H1 (cell line): Measurements from ENCODE around the gene IFNA14. TPM values are rescaled to one million over a fixed set of nuclear protein-coding genes. Genes with fewer than 3 reads are reported as not detected.

Source experiments
- CTCF ChIA-PET: fragments of 300-600 bp; sonication (Branson Sonifier 250); formaldehyde crosslinking; loops from one replicate; lab custom pipeline; 2021; ENCODE audit not compliant: partially characterized antibody; lab: Charles Lee
- POLR2A ChIA-PET: fragments of 300-600 bp; sonication (Branson Sonifier 250); formaldehyde crosslinking; loops from one replicate; lab custom pipeline; 2021; ENCODE audit warnings: inconsistent platforms; ENCODE audit not compliant: partially characterized antibody; lab: Charles Lee
- DNase-seq, 2 experiments: peaks; one replicate each; pipeline versions ENCODE4 v3.0.0 to v3.0.0-alpha.2; 2010 to 2022; ENCODE audit warnings: low spot score in 2 of 2, low read depth in 1 of 2, mixed read lengths in 1 of 2
- FAIRE-seq: peaks from 2 replicates; lab custom pipeline; 2011; peaks lifted over from hg19 to GRCh38; lab: Jason Lieb, UNC
- H2AFZ ChIP-seq: 2 replicates; pipeline ENCODE4 v1.8.1; 2012; ENCODE audit warnings: low read length, inconsistent platforms
- H2AK5ac ChIP-seq: 2 replicates; pipeline ENCODE4 v1.6.1; 2013; ENCODE audit warnings: low read depth, low read length
- H2BK120ac ChIP-seq: replicated peaks from 2 replicates; pipeline ENCODE3; 2013; ENCODE audit warnings: low read depth, low read length, inconsistent platforms
- H2BK12ac ChIP-seq: 2 replicates; pipeline ENCODE4 v1.6.1; 2013; ENCODE audit warnings: low read depth, low read length
- H2BK15ac ChIP-seq: 2 replicates; pipeline ENCODE4 v1.6.1; 2013; ENCODE audit warnings: low read length
- H2BK20ac ChIP-seq: 2 replicates; pipeline ENCODE4 v1.6.1; 2013; ENCODE audit warnings: low read length
- H2BK5ac ChIP-seq: 2 replicates; pipeline ENCODE4 v1.6.1; 2013; ENCODE audit warnings: low read depth, low read length
- H3K14ac ChIP-seq: 2 replicates; pipeline ENCODE4 v1.6.1; 2013; ENCODE audit warnings: inconsistent platforms; ENCODE audit not compliant: insufficient read length
- H3K18ac ChIP-seq: 2 replicates; pipeline ENCODE4 v1.6.1; 2013; ENCODE audit warnings: low read length; ENCODE audit errors: extremely low read depth
- H3K23ac ChIP-seq: 2 replicates; pipeline ENCODE4 v1.6.1; 2013; ENCODE audit warnings: inconsistent platforms; ENCODE audit not compliant: insufficient read length
- H3K23me2 ChIP-seq: 2 replicates; pipeline ENCODE4 v1.6.1; 2013; ENCODE audit warnings: low read depth, low read length
- H3K27ac ChIP-seq: 2 replicates; pipeline ENCODE4 v1.6.1; 2011; ENCODE audit warnings: low read depth, low read length, inconsistent platforms
- H3K27me3 ChIP-seq, 4 experiments: replicated peaks in 1 of 4; 1 replicate in 1 of 4; 2 replicates in 3 of 4; pipeline versions ENCODE4 v1.6.1 to v1.8.1; 2011 to 2013; ENCODE audit warnings: low read length in 3 of 4, mild to moderate bottlenecking in 3 of 4, inconsistent platforms in 2 of 4, mixed read lengths in 2 of 4, moderate library complexity in 1 of 4; ENCODE audit not compliant: control insufficient read depth in 3 of 4, insufficient read depth in 3 of 4; ENCODE audit errors: extremely low read depth in 1 of 4
- H3K36me3 ChIP-seq, 4 experiments: 2 replicates each; pipeline versions ENCODE4 v1.6.1 to v1.8.1; 2011 to 2013; ENCODE audit warnings: mild to moderate bottlenecking in 4 of 4, low read length in 3 of 4, moderate library complexity in 2 of 4, control low read depth in 1 of 4, inconsistent platforms in 1 of 4; ENCODE audit not compliant: insufficient read depth in 4 of 4, control insufficient read depth in 2 of 4
- H3K4ac ChIP-seq: replicated peaks from 2 replicates; pipeline ENCODE3; 2013; ENCODE audit warnings: low read length, low read depth, mixed read lengths, inconsistent platforms; ENCODE audit not compliant: insufficient read length
- H3K4me1 ChIP-seq, 4 experiments: replicated peaks in 1 of 4; 1 replicate in 1 of 4; 2 replicates in 3 of 4; pipeline versions ENCODE4 v1.6.1 to v1.8.1; 2011 to 2013; ENCODE audit warnings: low read length in 3 of 4, inconsistent platforms in 2 of 4, mixed read lengths in 1 of 4; ENCODE audit not compliant: insufficient read depth in 4 of 4, control insufficient read depth in 3 of 4
- H3K4me2 ChIP-seq, 2 experiments: 2 replicates each; pipeline versions ENCODE4 v1.6.1 to v1.8.1; 2011 to 2013; ENCODE audit warnings: low read depth in 2 of 2, low read length in 2 of 2, control low read depth in 1 of 2, inconsistent platforms in 1 of 2, mild to moderate bottlenecking in 1 of 2; ENCODE audit not compliant: insufficient read depth in 1 of 2
- H3K4me3 ChIP-seq, 4 experiments: fragments of 200-600, 300-600 bp in 1 of 4; sonication (generic), shearing (Covaris generic), sonication (Bioruptor Twin) in 1 of 4; 2 replicates each; pipeline versions ENCODE4 v1.5.1 to v1.8.1; 2011 to 2016; ENCODE audit warnings: low read length in 4 of 4, low read depth in 3 of 4, control low read depth in 2 of 4, inconsistent platforms in 2 of 4, mild to moderate bottlenecking in 2 of 4, mixed read lengths in 1 of 4, moderate library complexity in 1 of 4; ENCODE audit not compliant: insufficient read depth in 2 of 4; ENCODE audit errors: extremely low read depth in 1 of 4
- H3K56ac ChIP-seq: replicated peaks from 2 replicates; pipeline ENCODE3; 2013; ENCODE audit warnings: low read depth, mild to moderate bottlenecking, mixed read lengths, low read length, inconsistent platforms; ENCODE audit not compliant: insufficient read length
- H3K79me1 ChIP-seq: 2 replicates; pipeline ENCODE4 v1.6.1; 2013; ENCODE audit warnings: low read depth, low read length, control low read depth
- H3K79me2 ChIP-seq, 2 experiments: 2 replicates each; pipeline versions ENCODE4 v1.6.1 to v1.8.1; 2012 to 2013; ENCODE audit warnings: low read length in 2 of 2, mild to moderate bottlenecking in 2 of 2, inconsistent platforms in 1 of 2; ENCODE audit not compliant: insufficient read depth in 2 of 2, control insufficient read depth in 1 of 2
- H3K9ac ChIP-seq, 4 experiments: replicated peaks in 1 of 4; 1 replicate in 1 of 4; 2 replicates in 3 of 4; pipeline versions ENCODE4 v1.6.1 to v1.8.1; 2011 to 2013; ENCODE audit warnings: low read depth in 3 of 4, low read length in 3 of 4, control low read depth in 2 of 4, mild to moderate bottlenecking in 2 of 4, moderate library complexity in 2 of 4, inconsistent platforms in 1 of 4; ENCODE audit errors: extremely low read depth in 1 of 4
- H3K9me3 ChIP-seq, 2 experiments: 2 replicates each; pipeline versions ENCODE4 v1.6.1 to v1.8.1; 2012 to 2013; ENCODE audit warnings: mild to moderate bottlenecking in 2 of 2, moderate library complexity in 2 of 2, control low read depth in 1 of 2, inconsistent platforms in 1 of 2, low read depth in 1 of 2, low read length in 1 of 2, mixed read lengths in 1 of 2; ENCODE audit not compliant: insufficient read depth in 2 of 2
- H4K20me1 ChIP-seq, 2 experiments: replicated peaks in 1 of 2; 2 replicates each; pipeline versions ENCODE3 to v1.8.1; 2011 to 2013; ENCODE audit warnings: inconsistent platforms in 2 of 2, low read length in 2 of 2, mild to moderate bottlenecking in 1 of 2; ENCODE audit not compliant: insufficient read depth in 2 of 2, control insufficient read depth in 1 of 2
- H4K5ac ChIP-seq: 2 replicates; pipeline ENCODE4 v1.6.1; 2013; ENCODE audit warnings: low read length, low read depth, mixed read lengths, inconsistent platforms; ENCODE audit not compliant: insufficient read length
- H4K8ac ChIP-seq: 2 replicates; pipeline ENCODE4 v1.8.0; 2013; ENCODE audit warnings: mild to moderate bottlenecking, moderate library complexity, low read length, inconsistent platforms; ENCODE audit not compliant: insufficient read depth; ENCODE audit errors: extremely low read depth
- H4K91ac ChIP-seq: replicated peaks from 2 replicates; pipeline ENCODE3; 2013; ENCODE audit warnings: low read length, mixed read lengths, inconsistent platforms; ENCODE audit not compliant: insufficient read length
- ATF3 ChIP-seq: IDR thresholded peaks from 2 replicates; pipeline ENCODE4 v1.6.1; 2011; ENCODE audit warnings: low read depth, mild to moderate bottlenecking, low read length; ENCODE audit not compliant: insufficient read depth
- BCL11A ChIP-seq, 2 experiments: IDR thresholded peaks; one replicate each; pipeline ENCODE4 v1.6.1; 2011; ENCODE audit warnings: low read depth in 2 of 2, low read length in 2 of 2, mild to moderate bottlenecking in 2 of 2
- EGR1 ChIP-seq: IDR thresholded peaks from 2 replicates; pipeline ENCODE4 v1.6.1; 2011; ENCODE audit warnings: low read depth, low read length, borderline replicate concordance
- HDAC2 ChIP-seq, 2 experiments: fragments of 300-600 bp in 1 of 2; sonication (generic) in 1 of 2; IDR thresholded peaks; 2 replicates each; pipeline ENCODE4 v1.6.1; 2011 to 2012; ENCODE audit warnings: low read depth in 2 of 2, low read length in 2 of 2, mild to moderate bottlenecking in 2 of 2, moderate library complexity in 2 of 2, borderline replicate concordance in 1 of 2, inconsistent platforms in 1 of 2
- HDAC6 ChIP-seq: IDR thresholded peaks from one replicate; pipeline ENCODE4 v1.7.1; 2012; ENCODE audit warnings: low read depth, mild to moderate bottlenecking, inconsistent platforms, low read length, moderate library complexity
- NANOG ChIP-seq: IDR thresholded peaks from 2 replicates; pipeline ENCODE4 v1.6.1; 2011; ENCODE audit warnings: low read length, low read depth, mild to moderate bottlenecking, inconsistent platforms; ENCODE audit not compliant: insufficient read depth, poor library complexity, severe bottlenecking
- RFX5 ChIP-seq: IDR thresholded peaks from 2 replicates; pipeline ENCODE4 v1.6.1; 2011; ENCODE audit warnings: low read depth, low read length, improper control_type of control experiment, borderline replicate concordance
- SIX5 ChIP-seq: IDR thresholded peaks from 2 replicates; pipeline ENCODE4 v1.6.1; 2011; ENCODE audit warnings: mild to moderate bottlenecking, low read depth, low read length
- SUZ12 ChIP-seq: fragments of 200-600 bp; sonication (generic); IDR thresholded peaks from 2 replicates; pipeline ENCODE4 v1.6.1; 2012; ENCODE audit warnings: mild to moderate bottlenecking, inconsistent platforms, low read length, moderate library complexity, mixed read lengths
- TAF7 ChIP-seq: optimal IDR thresholded peaks from 2 replicates; pipeline ENCODE3; 2011; ENCODE audit warnings: low read depth, mild to moderate bottlenecking, inconsistent platforms, low read length, moderate library complexity, borderline replicate concordance
- TEAD4 ChIP-seq: IDR thresholded peaks from 2 replicates; pipeline ENCODE4 v1.6.1; 2012; ENCODE audit warnings: low read depth, low read length, inconsistent platforms, mixed read lengths
- WGBS, 2 experiments: shearing (Covaris generic) in 1 of 2; methylation state at CpG; one replicate each; pipeline versions ENCODE4 v1.1.6 to v1.1.7; 2013 to 2015; ENCODE audit warnings: low lambda C conversion rate in 2 of 2, mixed read lengths in 2 of 2, inconsistent platforms in 1 of 2, low coverage in 1 of 2, missing lambda C conversion rate in 1 of 2; ENCODE audit not compliant: insufficient replicate concordance in 2 of 2, insufficient coverage in 1 of 2, insufficient read length in 1 of 2; ENCODE audit errors: extremely low coverage in 1 of 2, missing lambda C conversion rate in 1 of 2; 5-methylcytosine and 5-hydroxymethylcytosine counted together
- polyA plus RNA-seq, 7 experiments: library from polyadenylated mRNA; depleted of rRNA in 3 of 7; stranded (reverse) in 5 of 7; unstranded in 2 of 7; fragments of >200 nt in 5 of 7; fragments of 200-250 nt in 2 of 7; gene quantifications; 1 replicate in 5 of 7; 2 replicates in 1 of 7; 4 replicates in 1 of 7; pipeline versions ENCODE4 v1.2.1 to v1.2.3, GENCODE V29; 2011 to 2013; ENCODE audit warnings: missing spikeins in 2 of 7, mixed read lengths in 2 of 7
- total RNA-seq: library from RNA; stranded (reverse); fragmentation: NEBNext Ultra II Directional; extraction: Animal tissue kit (Norgen Biotek cat#: 25700); gene quantifications from 2 replicates; pipeline ENCODE4 v1.2.1, GENCODE V29; 2021

IFNA14 gene
- total and polyA plus RNA-seq, 2 of the 8 experiments (the other 6 are each of a cell fraction or from before 2014, with no cell fraction given) = not detected

GRCh38 chr9:21233258-21233657 is 6.5 kb downstream of the IFNA14 start:
- Histone ChIP-seq H2AFZ (peak overlapping the region; percentile 32; the same call in 1 of the 2 replicates), H2BK20ac (no peak overlapping the region), H3K23me2 (no peaks in the 10 kb centered on the region), H3K79me1 (no peaks in the 10 kb centered on the region), H4K5ac (no peak overlapping the region), H2BK5ac (no peak overlapping the region), H2BK120ac (no peak overlapping the region), H3K27me3 (no peaks in the 10 kb centered on the region), H2AK5ac (no peak overlapping the region), H3K14ac (no peak overlapping the region), H3K4me2 (no peak overlapping the region), H3K4me3 (no peak overlapping the region), H3K23ac (no peak overlapping the region), H3K9ac (no peak overlapping the region), H2BK15ac (no peak overlapping the region), H3K36me3 (no peaks in the 10 kb centered on the region), H3K4ac (no peak overlapping the region), H3K9me3 (no peaks in the 10 kb centered on the region), H2BK12ac (no peak overlapping the region), H3K4me1 (no peaks in the 10 kb centered on the region), H3K18ac (no peak overlapping the region), H4K20me1 (no peaks in the 10 kb centered on the region), H3K27ac (no peak overlapping the region)
- FAIRE-seq = no peak
- WGBS, 2 experiments = 100% methylated on average over 2 of the region's 2 CpGs; no CpG with 5 or more reads in 1 of the 2 experiments
- ChIA-PET POLR2A (no interaction called here), CTCF (interaction anchor here (0.6 to 3.0 kb wide), 11 partner anchors 18 to 555 kb away, joined by 3 to 17 read pairs (median 4); no protein-coding TSS in a partner anchor)
- no peak for DNase-seq
- TF ChIP-seq HDAC2 (IDR thresholded peaks at IDR 0.05; ENCODE audit: borderline replicate concordance in 1 of 2, low read depth in 2 of 2, low read length in 2 of 2) (no peak), ATF3 (no peak), BCL11A (IDR thresholded peaks at IDR 0.05; ENCODE audit: low read depth in 2 of 2, low read length in 2 of 2) (no peak), TEAD4 (no peak), SUZ12 (no peak), EGR1 (no peak), NANOG (no peak), SIX5 (no peak), RFX5 (no peak), HDAC6 (no peak), TAF7 (no peak)
- TF ChIP-seq, all 59 proteins: peak for 0
- H4K91ac ChIP-seq = no peak overlapping the region
- H4K8ac ChIP-seq = no peak overlapping the region
- no peak overlapping the region for H3K56ac ChIP-seq
- H3K79me2 ChIP-seq = no peaks in the 10 kb centered on the region
